GM12872 (cell line): Measurements from ENCODE around the gene UMODL1.

Experiments used
- TF ChIP-seq, protein P1 (sequence below): IDR thresholded peaks from 3 replicates; pipeline ENCODE4 v1.5.1; 2011; ENCODE audit warnings: low read depth, mild to moderate bottlenecking, low read length, moderate library complexity; ENCODE audit not compliant: insufficient read depth

UMODL1 gene

DNA sequence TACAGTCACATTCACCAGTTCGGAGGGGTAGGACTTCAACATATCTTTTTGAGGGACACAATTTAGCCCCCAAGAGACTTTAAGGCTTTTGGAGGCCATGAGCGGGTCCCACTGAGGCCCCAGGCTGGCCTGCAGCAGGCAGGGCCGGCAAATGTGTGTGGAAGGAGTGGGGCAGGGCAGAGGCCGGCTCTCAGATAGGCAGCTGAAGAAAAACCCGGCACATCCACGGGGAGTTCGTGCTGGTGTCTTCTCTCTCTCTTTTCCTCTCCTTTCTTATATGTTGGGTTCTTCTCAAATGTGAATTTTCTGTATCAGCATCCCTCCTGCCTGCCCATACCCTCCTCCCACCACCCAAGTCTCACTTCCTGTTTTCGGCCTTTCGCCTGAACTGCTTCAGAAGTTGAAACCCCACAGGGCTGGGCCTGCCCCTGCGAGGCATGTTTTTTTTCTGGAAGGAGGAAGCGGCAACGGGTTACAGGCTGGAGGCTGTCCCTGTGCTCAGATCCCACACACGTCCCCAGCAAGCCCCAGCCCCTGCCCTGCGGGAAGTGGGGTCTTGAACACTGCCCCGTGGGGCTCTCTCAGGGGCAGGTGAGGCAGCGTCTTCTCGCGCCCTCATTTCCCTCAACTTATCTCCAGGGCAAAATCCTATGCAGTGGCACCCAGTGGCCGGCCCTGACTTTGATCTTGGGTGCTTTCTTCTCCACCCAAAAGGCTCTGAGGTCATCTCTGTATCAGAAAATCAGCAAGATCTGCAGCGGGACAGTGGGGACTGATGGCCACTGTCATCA is 9.7 kb upstream of the UMODL1 start:
- TF ChIP-seq, protein P1, sequence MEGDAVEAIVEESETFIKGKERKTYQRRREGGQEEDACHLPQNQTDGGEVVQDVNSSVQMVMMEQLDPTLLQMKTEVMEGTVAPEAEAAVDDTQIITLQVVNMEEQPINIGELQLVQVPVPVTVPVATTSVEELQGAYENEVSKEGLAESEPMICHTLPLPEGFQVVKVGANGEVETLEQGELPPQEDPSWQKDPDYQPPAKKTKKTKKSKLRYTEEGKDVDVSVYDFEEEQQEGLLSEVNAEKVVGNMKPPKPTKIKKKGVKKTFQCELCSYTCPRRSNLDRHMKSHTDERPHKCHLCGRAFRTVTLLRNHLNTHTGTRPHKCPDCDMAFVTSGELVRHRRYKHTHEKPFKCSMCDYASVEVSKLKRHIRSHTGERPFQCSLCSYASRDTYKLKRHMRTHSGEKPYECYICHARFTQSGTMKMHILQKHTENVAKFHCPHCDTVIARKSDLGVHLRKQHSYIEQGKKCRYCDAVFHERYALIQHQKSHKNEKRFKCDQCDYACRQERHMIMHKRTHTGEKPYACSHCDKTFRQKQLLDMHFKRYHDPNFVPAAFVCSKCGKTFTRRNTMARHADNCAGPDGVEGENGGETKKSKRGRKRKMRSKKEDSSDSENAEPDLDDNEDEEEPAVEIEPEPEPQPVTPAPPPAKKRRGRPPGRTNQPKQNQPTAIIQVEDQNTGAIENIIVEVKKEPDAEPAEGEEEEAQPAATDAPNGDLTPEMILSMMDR, result no peak

DNA sequence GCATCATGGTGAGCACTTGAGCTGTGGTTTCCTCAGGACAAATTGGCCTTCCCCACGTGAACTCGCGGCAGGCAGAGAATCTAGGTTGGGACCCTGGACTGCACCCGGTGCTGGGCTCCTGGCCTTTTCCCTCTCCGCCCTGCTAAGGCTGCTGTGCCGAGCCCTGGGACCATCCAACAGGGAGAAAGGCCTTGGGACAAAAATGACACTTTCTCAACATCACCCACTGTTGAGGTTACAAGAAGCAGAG is 9.2 kb upstream of the UMODL1 start:
- TF ChIP-seq, protein P1, result no peak

DNA sequence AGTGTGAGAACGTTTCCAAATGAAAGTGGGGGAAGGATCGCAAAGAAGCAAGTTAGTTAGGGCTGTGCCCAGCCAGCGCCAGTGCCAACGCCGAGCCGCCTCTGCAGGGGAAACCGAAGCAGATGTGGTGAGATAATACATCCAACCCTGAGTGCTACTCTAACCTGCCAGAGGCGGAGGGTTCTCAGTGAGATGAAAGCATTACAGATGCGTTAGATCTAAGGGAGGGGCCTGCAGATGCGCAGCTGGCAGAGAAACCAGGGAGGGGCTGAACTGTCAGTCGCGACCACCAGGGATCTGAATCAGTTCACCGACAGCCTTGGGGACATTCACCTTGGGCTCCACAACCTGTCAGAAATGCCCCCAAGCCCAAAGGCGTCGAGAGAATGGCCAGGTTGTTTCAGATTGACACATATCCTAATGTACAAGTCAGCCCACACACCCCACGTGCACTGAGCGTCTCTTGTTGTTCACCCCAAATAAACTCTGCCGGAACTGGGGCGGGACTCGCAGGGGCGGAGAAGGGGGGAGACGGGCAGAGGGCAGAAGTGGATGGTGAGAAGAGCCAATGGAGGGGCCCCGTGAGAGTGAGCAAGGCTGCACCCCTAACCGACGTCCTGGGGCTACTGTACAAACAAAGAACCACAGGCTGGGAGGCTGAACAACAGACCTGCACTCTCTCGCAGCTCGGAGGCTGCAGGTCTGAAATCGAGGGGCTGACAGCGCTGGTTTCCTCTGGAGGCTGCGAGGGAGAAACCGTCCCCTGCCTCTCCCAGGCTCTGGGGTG is 8.7 kb upstream of the UMODL1 start:
- TF ChIP-seq, protein P1, result no peak

DNA sequence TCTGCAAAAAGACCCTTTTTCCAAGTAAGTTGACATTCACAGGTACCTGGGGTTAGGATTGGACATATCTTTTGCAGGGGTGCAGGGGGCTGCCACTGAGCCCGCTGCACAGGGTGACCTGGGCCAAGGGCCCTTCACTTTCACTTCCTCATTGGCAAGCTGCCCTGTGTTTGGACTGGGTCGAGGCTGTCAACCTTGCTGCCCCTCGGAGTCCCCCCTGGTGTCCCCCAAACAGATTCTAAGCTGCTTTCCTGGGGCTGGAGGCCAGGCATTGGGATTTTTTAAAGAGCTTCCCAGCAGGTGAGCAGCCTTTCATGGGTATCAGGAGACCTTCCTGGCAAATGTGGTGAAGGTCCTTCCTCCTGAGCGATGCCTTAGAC is 7.9 kb upstream of the UMODL1 start:
- TF ChIP-seq, protein P1, result no peak

DNA sequence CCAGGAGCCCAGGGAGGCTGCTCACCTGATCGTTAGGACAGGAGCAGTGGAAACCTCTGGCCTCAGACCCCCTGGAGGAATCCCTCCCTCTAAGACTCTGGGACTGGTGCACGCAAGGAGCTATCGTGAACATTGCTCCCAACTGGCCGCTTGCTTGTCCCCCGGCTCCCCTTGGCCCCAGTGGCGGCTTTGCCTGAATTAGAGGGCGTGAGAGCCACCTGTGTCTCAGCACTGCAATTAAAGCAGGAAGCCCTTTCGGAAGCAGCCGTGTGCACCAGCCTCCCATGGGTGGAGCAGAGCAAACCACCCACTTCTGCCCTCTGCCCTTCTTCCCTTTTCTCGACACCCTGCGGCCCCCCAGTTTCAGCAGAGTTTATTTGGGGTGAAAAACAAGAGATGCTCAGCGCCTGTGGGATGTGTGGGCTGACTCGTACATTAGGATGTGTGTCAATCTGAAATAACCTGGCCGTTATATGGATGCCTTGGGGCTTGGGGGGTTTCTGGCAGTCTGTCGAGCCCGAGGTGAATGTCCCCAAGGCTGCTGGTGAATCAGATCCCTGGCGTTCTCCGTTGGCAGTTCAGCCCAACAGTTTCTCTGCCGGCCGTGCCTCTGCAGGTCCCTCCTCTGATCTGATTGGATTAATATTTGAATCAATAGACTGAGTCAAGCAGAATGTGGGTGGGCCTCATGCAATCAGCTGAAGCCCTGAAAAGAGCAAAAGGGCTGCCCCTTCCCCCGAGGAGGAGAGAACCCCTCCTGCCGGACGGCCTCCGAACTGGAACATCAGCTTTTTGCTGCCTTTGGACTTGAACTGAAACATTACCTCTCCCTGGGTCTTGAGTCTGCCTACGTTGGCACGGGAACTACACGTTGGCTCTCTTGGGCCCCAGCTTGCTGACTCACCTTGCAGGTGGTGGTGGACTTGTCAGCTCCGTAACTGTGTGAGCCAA is 7.3 kb upstream of the UMODL1 start:
- TF ChIP-seq, protein P1, result peak; percentile 37; the same call in 1 of the 3 replicates

DNA sequence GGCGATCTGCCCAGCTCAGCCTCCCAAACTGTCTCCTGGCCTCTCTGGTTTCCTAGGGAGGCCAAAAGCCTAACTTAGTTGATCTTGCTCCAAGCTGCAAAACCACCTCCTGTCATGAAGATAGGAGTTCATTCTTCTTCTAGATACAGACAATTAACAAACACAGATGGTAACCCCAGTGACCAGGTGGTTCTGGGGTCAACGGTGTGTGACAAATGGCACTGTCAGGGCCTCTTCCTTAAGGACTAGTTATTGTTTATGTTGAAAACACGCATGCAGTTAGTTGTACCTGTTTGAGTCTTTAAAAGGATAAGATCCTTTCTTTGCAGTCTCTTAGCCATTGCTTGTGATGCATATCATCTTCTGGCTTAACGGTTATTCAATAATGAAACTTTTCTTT is 4.6 kb upstream of the UMODL1 start:
- TF ChIP-seq, protein P1, result no peak
